Measurements from ENCODE around the gene FOSB.
A peak's percentile ranks its signal among the peaks of the same experiment; 100 is the strongest.

FOSB gene

GRCh38 chr19:45475537-45476291 lies 7.9 kb downstream of the FOSB start:
- H3K4me3 ChIP-seq (ENCODE audit: low read depth, low read length): no peak overlapping the region
- DNase-seq (ENCODE audit: low read depth): no peak
- no peak for TF ChIP-seq CTCF (conservative IDR thresholded peaks at IDR 0.05; ENCODE audit: low read depth, low read length)

GRCh38 chr19:45476304-45476703 lies 8.5 kb downstream of the FOSB start:
- H3K4me3 ChIP-seq (ENCODE audit: low read depth, low read length): no peak overlapping the region
- TF ChIP-seq CTCF (conservative IDR thresholded peaks at IDR 0.05; ENCODE audit: low read depth, low read length): no peak
- DNase-seq (ENCODE audit: low read depth): no peak

- TF ChIP-seq CTCF (conservative IDR thresholded peaks at IDR 0.05; ENCODE audit: low read depth, low read length): no peak
- H3K4me3 ChIP-seq (ENCODE audit: low read depth, low read length): no peak overlapping the region
- no peak for DNase-seq (ENCODE audit: low read depth)
These were observed 9.4 kb downstream of the FOSB start for GRCh38 chr19:45477186-45477585.

- DNase-seq (ENCODE audit: low read depth): no peak
- no peak for TF ChIP-seq CTCF (conservative IDR thresholded peaks at IDR 0.05; ENCODE audit: low read depth, low read length)
- H3K4me3 ChIP-seq (ENCODE audit: low read depth, low read length): peak overlapping the region; percentile 56
These were observed 10.1 kb downstream of the FOSB start for GRCh38 chr19:45477713-45478453.

GRCh38 chr19:45478454-45479238 lies 10.8 kb downstream of the FOSB start:
- H3K4me3 ChIP-seq (ENCODE audit: low read depth, low read length): peak overlapping the region; percentile 56
- TF ChIP-seq CTCF (conservative IDR thresholded peaks at IDR 0.05; ENCODE audit: low read depth, low read length): peak; percentile 99
- peak; percentile 98 for DNase-seq (ENCODE audit: low read depth)

- no peak for TF ChIP-seq CTCF (conservative IDR thresholded peaks at IDR 0.05; ENCODE audit: low read depth, low read length)
These were observed 15.2 kb downstream of the FOSB start for GRCh38 chr19:45483033-45483432.

More at GRCh38 chr19:45483033-45483432, 15.2 kb downstream of the FOSB start:
- DNase-seq (ENCODE audit: low read depth): no peak
- no peak overlapping the region for H3K4me3 ChIP-seq (ENCODE audit: low read depth, low read length)
